22Rv1 (cell line): ENCODE data around the gene TRIM36.

ENCODE experiments used
- ZFX ChIP-seq: fragments of 450-650 bp; IDR thresholded peaks from 2 replicates; pipeline ENCODE4 v1.6.1; 2017; ENCODE audit warnings: antibody characterized with exemption, borderline replicate concordance
- TF ChIP-seq, protein P1 (sequence below): fragments of 450-650 bp; IDR thresholded peaks from 2 replicates; pipeline ENCODE4 v1.5.1; 2017; ENCODE audit warnings: mild to moderate bottlenecking

DNA sequence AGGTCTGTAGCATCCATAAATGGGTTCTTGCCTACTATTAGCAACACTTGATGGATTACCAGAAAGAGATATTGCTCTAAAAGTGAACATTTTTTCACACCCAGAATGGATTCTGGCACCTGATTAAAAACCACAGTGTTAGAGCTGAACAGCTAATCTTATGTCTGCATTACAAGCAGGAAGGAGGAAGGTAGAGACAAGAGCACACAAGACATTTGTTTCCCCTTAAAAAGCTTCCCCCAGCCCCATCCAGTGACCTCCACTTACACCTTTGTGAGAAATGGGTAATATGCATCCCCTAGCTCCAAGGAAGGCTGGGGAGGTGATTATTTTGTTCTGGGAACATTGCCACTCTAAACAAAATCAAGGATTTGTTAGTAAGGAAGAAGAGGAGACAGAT lies 12.0 kb upstream of the TRIM36 start:
- TF ChIP-seq, protein P1, sequence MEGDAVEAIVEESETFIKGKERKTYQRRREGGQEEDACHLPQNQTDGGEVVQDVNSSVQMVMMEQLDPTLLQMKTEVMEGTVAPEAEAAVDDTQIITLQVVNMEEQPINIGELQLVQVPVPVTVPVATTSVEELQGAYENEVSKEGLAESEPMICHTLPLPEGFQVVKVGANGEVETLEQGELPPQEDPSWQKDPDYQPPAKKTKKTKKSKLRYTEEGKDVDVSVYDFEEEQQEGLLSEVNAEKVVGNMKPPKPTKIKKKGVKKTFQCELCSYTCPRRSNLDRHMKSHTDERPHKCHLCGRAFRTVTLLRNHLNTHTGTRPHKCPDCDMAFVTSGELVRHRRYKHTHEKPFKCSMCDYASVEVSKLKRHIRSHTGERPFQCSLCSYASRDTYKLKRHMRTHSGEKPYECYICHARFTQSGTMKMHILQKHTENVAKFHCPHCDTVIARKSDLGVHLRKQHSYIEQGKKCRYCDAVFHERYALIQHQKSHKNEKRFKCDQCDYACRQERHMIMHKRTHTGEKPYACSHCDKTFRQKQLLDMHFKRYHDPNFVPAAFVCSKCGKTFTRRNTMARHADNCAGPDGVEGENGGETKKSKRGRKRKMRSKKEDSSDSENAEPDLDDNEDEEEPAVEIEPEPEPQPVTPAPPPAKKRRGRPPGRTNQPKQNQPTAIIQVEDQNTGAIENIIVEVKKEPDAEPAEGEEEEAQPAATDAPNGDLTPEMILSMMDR = no peak
- TF ChIP-seq ZFX = no peak
